Fibroblast of peridontal ligament (primary cell): ENCODE results near the gene SURF2.
A peak's percentile ranks its signal among the peaks of the same experiment; 100 is the strongest.
"Not testable (repeated sequence)": the region's sequence is repeated elsewhere in the genome, so short reads cannot be mapped to it uniquely, and the experiment has no call there.

ENCODE experiments used
- DNase-seq: peaks from one replicate; pipeline ENCODE4 v3.0.0-alpha.2; 2010; ENCODE audit errors: extremely low read depth

SURF2 gene

DNA sequence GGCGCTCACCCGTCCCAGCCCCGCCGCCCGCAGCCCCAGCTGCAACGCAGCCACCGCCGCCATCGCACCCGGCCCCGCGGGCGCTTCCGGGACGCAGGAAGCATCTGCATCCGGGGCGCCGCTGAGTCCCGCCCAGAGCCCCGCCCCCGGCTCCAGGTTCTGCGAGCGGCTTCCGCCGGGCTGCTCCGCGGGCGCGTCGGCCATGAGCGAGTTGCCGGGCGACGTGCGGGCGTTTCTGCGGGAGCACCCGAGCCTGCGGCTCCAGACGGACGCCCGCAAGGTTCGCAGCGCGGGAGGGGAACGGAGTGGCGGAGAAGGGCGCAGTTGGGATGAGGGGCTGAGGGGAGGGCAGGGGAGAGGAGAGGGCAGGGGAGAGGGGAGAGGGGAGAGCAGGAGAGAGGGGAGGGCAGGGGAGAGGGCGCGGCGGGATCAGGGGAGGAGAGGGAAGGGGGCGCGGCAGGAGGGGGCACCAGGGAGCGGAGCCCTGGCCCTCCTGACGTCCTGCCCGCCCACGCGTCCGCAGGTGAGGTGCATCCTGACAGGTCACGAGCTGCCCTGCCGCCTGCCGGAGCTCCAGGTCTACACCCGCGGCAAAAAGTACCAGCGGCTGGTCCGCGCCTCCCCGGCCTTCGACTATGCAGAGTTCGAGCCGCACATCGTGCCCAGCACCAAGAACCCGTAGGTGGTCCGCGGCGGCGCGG, at the start of gene SURF2, which contains the start of gene SURF1:
Gene SURF2 (plus strand): TSS at position 160 of the 701 bp plus-strand sequence. CDS start 43 bp downstream, at position 203.
Gene SURF1 (minus strand): TSS at position 97 of the 701 bp plus-strand sequence. CDS start 34 bp downstream, at position 63.
- peak; percentile 57 for DNase-seq

DNA sequence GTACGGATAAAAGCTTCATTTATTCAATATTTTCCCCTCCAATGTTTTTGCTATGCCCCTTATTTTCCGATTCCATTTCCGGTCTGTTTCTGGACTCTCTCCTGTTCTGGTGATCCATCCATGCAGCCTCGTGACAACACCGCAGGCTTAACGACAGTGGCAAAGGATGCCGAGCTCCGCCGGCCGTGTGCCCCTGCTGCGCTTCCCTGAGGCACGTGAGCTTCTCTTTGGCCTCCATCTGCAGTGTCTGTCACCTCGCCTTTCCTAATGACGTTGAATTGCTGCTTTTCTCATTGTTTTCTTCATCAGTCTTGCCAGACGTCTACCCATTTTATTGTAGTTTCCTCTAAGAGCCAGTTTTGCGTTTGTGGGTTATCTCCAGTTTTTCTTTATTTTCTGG, 49.0 kb upstream of the SURF2 start:
- DNase-seq, result no peak

DNA sequence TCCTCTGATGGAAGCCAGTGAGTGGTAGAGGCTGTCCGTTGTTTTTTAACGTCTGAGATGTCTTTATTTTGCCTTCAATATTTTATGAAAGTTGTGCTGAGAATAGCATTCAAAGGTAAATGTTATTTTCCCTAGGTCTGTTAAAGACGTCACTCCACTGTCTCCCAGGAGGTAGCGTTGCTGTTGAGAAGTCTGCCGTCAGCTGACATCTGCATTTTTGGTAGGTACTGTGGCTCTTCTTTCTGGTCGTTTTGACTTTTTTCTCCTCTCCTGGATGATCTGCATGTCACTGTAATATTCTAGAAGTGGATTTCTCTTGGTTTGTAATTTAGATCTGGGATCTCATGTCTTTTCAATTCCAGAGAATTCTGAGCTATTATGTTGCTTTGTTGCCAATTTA, 46.7 kb upstream of the SURF2 start:
- no peak for DNase-seq

DNA sequence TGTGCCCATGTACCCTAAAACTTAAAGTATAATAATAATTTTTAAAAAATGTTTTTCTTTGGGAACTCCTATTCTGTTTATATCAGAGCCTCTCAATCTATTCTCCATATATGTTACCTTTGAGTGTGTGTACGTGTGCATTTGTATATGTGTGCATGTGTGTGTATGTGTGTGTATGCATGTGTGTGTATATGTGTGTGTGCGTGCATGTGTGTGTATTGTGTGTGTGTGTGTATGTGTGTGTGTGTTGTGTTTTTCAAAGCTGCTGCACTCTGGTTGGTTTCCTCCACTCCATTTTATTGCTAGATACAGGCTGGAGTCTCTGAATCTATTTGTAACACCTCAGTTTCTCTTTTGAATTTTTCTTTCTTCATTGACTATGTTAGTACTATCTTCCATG, 40.4 kb upstream of the SURF2 start:
- DNase-seq, result no peak

DNA sequence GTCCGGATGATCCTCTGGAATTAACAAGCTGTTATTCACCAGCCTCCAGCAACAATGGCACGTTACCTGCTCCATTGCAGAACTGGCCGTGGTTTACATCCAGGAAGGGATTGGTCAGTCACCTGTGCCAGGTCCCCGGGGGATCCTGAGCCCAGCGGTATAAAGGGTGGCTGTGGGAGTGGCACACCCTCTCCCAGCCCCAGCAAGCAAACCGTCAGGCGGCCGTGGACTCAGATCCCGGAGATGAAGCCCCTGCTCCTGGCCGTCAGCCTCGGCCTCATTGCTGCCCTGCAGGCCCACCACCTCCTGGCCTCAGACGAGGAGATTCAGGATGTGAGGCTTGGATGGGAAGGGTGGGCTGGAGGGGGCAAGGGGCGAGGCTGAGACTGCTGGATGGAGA, 38.8 kb upstream of the SURF2 start:
- DNase-seq, result not testable (repeated sequence)

DNA sequence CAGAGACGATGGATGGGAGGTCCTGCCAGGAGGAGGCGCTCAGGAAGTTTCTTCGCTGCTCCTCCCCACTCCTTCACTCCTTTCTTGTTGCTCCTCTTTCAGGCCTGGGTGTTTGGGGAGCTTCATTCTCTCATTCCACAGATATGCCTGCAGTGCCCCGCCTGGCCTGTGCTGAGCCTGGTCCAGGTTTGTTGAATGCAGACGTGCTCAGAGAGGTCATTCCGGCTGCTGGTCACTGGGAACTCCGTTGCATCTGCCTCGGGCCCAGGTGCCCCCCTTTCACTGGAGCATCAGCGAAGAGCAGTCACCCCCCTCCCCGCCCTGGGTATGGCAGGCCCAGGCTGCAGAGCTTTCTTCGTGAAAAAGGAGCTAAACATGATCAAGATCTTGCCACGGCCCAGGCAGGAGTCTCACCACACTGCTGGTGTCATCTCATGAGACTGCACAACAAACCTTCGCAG, 35.9 kb upstream of the SURF2 start:
- no peak for DNase-seq

DNA sequence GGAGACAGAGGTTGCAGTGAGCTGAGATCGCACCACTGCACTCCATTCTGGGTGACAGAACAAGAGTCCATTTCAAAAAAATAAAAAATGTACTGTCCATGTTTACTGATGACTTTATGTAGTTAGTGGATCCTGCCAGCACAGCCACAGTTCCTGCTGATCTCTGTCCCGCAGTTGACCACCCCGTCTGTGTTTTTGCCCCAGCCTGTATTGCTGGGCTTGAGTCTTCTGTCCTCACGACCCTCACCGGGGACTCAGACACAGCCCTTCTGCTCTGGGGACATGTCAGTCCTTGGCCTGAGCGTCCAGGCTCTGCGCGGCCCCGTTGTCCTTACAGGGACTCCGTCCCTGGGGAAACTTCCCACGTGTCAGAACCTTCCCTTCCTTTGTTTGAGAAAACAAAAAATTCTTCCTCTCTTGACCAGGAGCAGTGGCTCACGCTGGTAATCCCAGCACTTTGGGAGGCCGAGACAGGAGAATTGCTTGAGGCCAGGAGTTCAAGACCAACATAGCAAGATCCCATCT, 34.9 kb upstream of the SURF2 start:
- DNase-seq, result no peak

DNA sequence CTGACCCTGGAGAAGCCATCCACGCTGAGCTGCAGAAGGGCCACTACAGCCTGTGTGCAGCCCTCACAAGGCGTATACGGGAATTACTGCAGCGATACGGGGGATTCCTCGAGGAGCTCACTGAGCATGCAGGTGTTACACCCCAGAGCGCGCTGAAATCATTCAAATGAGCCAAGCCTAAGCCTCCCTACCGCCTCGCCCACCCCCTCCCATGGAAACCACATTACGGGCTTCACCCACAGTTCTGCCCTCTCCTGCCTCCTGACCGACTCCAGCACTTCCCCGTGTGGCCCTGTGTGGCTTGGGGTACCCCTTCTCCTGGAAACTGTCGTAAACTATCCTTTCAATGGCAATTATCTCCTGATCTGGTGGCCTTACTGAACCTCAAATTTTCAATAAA, 33.6 kb upstream of the SURF2 start:
- no peak for DNase-seq

DNA sequence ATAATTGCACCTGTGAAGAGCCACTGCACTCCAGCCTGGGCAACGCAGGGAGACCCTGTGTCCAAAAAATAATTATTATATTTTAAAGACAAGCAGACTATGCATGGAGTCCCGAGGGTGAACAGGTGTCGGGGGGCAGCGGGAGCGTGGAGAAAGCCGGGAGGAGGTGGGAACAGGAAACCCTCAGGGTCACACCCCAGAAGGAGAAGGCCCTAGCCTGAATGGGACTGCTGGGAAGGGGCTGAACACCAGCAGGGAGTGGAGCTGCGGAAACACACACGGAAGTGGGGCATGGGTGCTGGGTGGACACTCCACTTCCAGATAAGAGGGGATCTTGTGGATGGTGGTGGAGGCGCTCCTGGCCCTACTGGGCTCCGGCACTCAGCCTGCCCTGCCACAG, 33.1 kb upstream of the SURF2 start:
- DNase-seq, result no peak

DNA sequence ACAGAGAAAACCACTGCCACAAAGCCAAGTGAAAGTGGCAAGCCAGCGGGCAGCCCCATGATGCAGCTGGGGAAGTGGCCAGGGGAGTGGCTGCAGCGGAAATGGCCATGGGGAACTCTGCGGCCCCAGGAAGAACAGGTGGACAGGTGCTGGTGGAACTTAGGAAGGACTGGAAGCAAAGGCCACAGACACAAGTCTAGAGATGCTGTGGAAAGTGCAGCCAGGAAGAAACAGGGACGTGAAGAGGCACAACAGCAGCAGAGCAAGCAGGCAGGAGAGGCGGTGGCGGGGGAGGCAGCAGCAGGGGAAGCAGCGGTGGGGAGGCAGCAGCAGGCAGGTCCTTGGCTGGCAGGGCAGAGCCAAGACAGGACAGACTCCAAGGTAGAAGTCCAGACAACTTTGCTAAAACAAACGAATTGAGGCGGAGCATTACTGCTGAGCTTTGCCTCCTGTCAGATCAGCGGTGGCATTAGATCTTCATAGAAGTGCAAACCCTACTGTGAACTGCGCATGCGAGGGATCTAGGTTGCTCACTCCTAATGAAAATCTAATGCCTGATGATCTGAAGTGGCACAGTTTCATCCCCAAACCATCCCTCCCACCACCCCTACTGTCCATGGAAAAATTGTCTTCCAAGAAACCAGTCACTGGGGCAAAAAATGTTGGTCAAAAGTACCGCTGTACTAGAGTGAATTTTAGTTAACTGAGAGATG, 32.2 kb upstream of the SURF2 start:
- no peak for DNase-seq

DNA sequence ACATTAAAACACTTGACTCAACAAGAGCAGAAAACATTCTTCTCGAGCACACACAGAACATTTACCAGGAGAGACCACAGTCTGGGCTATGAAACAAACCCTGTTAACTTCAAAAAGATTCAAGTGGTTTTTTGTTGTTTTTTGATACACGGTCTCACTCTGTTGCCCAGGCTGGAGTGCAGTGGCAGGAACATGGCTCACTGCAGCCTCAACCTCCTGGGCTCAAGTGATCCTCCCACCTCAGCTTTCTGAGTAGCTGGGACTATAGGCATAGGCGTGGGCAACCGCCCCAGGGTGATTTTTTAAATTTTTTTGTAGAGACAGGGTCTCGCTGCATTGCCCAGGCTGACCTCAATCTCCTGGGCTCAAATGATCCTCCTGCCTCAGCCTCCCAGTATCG, 29.3 kb upstream of the SURF2 start:
- not testable (repeated sequence) for DNase-seq

DNA sequence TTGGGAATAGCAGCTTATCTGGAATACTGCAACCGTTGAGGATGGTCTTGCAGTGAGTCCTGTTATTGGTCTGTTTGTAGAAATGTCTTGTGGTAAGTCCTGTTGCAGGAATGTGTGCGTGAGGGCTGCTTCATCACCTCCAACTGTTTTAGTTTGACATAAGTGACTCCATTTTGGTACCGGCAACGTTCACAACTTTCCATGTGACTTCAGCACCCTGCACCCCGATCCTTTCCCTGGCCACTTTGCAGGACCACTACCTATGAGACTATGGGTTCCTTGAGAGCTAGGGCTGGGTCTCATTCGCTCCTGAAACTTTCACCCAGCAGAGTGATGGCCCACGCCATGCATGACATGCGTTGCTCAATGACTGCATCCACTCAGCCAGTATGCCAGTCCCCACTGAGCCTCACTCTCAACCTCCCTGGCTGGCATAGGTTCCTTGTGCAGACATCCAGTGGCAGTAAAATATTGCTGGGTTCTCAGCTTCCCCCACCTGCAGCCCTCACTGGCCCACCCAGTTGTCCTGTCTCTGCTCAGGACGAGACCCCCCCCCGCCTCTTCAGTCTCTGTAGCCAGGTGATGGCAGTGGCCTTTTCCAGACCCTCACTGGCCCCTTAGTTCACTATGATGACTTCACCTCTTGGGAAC, 28.4 kb upstream of the SURF2 start:
- no peak for DNase-seq

DNA sequence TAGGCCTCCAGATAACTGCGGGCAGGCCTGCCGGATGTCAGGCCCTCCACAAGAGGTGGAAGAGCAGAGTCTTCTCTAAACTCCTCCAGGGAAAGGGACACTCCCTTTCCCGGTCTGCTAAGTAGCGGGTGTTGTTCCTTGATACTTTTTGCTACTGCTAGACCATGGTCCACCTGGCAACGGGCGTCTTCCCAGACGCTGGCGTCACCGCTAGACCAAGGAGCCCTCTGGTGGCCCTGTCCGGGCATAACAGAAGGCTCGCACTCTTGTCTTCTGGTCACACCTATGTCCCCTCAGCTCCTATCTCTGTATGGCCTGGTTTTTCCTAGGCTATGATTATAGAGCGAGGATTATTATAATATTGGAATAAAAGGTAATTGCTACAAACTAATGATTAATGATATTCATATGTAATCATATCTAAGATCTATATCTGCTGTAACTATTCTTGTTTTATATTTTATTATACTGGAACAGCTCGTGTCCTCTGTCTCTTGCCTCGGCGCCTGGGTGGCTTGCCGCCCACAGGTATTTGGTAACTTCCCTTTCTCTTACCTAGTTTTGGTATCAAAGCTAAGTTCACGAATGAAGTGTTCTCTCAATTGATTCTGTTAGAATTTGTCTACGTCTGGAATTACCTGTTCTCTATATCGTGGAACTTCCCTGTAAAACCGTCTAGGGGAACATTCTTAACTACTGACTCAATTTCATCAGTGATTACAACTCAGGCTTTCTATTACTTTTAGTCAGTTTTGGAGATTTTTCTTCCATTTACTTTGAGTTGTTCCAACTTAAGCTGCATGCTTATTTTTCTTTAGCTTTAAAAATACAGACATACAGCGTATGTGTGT, 26.8 kb upstream of the SURF2 start:
- not testable (repeated sequence) for DNase-seq

DNA sequence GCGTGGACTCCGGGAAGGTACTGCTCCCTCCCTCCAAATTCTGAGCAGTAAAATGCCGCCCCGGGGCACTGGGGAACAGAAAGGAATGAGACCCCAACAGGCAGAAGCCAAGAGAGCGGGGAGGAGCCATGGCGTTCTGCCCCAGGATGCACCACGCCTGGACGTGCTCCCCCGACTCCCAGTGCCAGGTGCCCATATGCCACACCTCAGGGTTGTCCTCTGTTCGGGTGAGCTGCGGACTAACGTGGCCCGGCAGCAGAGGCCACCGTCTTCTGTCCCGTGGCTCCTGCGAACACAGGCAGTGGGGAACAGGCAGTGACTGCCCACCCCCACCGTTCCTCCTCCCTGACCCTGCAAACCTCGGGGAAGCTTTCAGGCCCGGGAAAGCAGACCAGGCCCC, 25.1 kb upstream of the SURF2 start:
- no peak for DNase-seq

DNA sequence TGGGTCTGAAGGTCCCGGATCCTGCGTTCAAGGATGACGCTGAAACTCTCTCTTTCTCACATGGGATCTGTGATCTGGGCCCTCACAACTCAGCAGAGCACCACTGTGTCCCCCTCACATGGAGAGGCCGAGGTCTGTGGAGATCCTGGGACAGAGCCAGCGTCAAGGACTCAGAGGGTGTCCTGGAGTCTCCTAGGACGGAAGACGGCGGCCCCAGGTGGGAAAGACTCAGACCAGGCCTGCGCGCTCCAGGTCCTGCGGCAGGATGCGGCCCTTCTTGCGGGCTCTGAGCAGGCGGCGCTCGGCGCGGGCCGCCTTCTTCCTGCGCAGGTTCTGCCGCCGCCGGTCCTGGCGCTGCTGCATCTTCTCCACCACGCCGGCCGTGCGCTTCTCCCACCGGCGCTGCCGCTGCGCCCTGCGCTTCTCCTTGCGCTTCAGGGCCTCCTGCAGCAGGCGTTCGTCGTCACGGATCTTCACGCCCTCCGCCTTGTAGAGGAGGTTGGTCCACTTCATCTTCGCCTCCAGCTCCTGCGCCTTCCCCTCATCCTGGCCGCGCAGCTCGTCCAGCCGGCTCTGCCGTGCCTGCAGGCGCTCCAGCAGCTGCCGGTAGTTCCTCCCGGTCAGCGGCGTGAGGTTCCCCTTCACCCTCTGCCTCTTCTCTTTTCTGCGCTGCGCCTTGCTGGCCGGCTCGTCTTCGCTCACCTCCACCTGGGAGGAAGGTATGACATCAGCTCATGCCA, 24.5 kb upstream of the SURF2 start:
- no peak for DNase-seq

DNA sequence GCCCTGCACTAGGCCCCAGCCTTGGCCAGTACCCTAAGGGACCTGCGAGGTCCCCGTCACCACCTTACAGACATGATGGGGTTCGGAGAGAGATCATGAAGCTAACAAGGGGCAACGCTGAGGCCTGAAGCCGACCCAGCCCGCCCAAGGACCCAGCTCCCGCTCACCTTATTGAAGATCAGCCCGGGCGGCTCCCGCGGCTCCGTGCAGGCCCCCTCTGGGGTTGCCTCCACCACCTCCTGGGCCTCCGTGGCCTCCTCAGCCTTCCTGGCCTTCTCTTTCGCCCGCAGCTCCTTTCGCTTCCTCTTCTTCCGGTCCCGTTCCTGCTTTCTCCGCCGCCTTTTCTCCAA, 24.0 kb upstream of the SURF2 start:
- DNase-seq, result no peak

DNA sequence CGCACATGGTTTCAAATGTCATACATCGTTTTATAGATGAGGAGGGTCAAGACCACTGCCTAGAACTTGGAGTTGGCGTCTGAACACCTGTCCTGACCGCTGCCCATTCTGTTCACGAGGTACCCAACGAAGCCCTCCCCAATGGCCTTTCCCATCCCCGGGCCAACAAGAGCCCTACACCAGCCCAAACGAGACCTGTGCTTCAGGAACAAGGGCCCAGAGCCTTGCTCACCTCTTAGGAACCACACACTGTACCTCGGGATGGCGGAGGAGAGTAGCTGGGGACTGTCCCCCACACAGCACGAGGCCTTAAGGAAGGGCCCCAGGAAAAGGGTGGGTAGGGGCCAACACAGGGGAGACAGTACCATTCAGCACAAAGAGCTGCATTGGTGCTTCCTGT, 23.3 kb upstream of the SURF2 start:
- no peak for DNase-seq

DNA sequence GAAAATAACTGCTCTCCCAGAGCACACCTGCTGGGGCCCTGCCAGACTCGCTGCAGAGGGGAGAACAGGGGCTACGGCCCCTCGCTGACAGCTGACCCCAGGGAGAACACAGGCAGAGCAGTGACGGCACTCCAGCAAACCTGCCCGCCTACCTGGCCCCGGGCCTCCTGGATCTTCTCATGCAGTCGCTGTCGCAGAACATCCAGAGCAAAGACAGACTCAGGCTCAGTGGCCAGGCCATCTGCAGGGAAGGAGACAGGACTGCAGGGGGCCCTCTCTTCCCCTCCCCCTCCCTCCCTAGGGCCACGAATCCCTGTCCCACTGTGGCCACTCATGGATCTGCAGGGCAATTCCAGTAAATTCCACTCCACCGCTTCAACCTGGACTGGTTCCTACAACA, 22.8 kb upstream of the SURF2 start:
- no peak for DNase-seq

DNA sequence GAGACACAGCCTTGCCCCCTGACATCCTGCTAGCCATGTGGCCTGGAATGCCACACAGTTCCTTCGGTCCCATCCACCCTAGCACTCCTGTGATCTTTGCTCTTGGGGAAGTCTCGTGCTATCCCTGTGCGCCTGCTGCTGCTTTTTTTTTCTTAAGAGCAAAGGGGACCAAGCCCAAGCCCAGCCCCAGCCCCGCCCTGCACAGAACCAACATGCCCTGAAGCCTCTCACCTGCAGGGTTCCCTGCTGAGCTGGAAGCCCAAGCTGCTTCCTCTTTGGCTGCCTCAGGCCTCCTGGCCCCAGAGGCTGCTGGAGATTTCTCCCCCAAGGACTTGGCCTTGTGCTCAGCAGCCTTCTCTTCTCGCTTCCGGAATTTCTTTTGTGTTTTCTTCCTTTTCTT, 22.2 kb upstream of the SURF2 start:
- DNase-seq, result no peak

DNA sequence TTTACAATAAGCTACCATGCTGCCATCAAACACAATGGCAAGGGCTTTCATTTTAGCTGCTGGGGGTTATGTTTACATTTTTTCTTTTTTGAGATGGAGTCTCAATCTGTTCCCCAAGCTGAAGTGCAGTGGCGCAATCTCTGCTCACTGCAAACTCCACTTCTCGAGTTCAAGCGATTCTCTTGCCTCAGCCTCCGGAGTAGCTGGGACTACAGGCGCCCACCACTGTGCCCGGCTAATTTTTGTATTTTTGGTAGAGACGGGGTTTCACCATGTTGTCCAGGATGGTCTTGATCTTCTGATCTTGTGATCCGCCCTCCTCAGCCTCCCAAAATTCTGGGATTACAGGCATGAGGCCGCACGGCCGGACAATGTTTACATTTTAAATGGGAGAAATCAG, 21.5 kb upstream of the SURF2 start:
- DNase-seq, result not testable (repeated sequence)
